GM18499 (cell line): ENCODE results near the gene MBP.

Source experiments
- ATAC-seq: cut with Tn5 transposase; IDR thresholded peaks from one replicate; pipeline ENCODE4 v1.9.1; 2021; ENCODE audit warnings: moderate number of reproducible peaks; ENCODE audit not compliant: insufficient read depth, unreplicated experiment

Gene MBP

GRCh38 chr18:77135339-77136075 lies 2.9 kb upstream of the MBP start:
- no peak for ATAC-seq

- no peak for ATAC-seq
Measured at GRCh38 chr18:77134611-77135010, 2.0 kb upstream of the MBP start.

- no peak for ATAC-seq
Measured at GRCh38 chr18:77133835-77134496, 1.4 kb upstream of the MBP start.

GRCh38 chr18:77133051-77133834 lies 660 bp upstream of the MBP start:
- ATAC-seq, result no peak

GRCh38 chr18:77131652-77132368 lies 773 bp downstream of the MBP start:
- ATAC-seq, result peak; percentile 10

- no peak for ATAC-seq
Measured at GRCh38 chr18:77131100-77131651, 1.4 kb downstream of the MBP start.

- no peak for ATAC-seq
Measured at GRCh38 chr18:77130229-77131099, 2.1 kb downstream of the MBP start.

GRCh38 chr18:77129150-77129551 lies 3.4 kb downstream of the MBP start:
- ATAC-seq, result no peak

GRCh38 chr18:77127769-77128671 lies 4.6 kb downstream of the MBP start:
- ATAC-seq, result peak; percentile 28

- ATAC-seq, result no peak
Measured at GRCh38 chr18:77124452-77124922, 8.1 kb downstream of the MBP start.

- ATAC-seq, result no peak
Measured at GRCh38 chr18:77123320-77124231, 9.0 kb downstream of the MBP start.

- ATAC-seq, result no peak
Measured at GRCh38 chr18:77121523-77121922, 11.1 kb downstream of the MBP start.

GRCh38 chr18:77119851-77120491 lies 12.6 kb downstream of the MBP start:
- ATAC-seq, result no peak

GRCh38 chr18:77119101-77119850 lies 13.3 kb downstream of the MBP start:
- no peak for ATAC-seq

GRCh38 chr18:77118256-77119090 lies 14.1 kb downstream of the MBP start:
- ATAC-seq, result no peak
